Esophagus squamous epithelium (tissue), 4 donors: ENCODE results near the gene MZT2A.
"Not testable (repeated sequence)": the region's sequence is repeated elsewhere in the genome, so short reads cannot be mapped to it uniquely, and the experiment has no call there.

Experiments
- CTCF ChIP-seq, 6 experiments: fragments of 450-650 bp in 4 of 6; fragments of 200-600 bp in 2 of 6; sonication (generic) in 2 of 6; IDR thresholded peaks; one replicate each; pipeline ENCODE4 v1.5.1; 2016 to 2019; ENCODE audit warnings: antibody characterized with exemption in 6 of 6, mild to moderate bottlenecking in 4 of 6, moderate library complexity in 4 of 6
- POLR2A ChIP-seq, 4 donors: fragments of 450-650 bp; IDR thresholded peaks; one replicate each; pipeline ENCODE4 v1.6.1; 2017; ENCODE audit warnings: antibody characterized with exemption in 4 of 4, mild to moderate bottlenecking in 4 of 4, moderate library complexity in 3 of 4

GRCh38 chr2:131476363-131476762 lies 15.8 kb downstream of the MZT2A start:
- TF ChIP-seq CTCF, POLR2A (IDR thresholded peaks at IDR 0.05): not testable (repeated sequence)
